ENCODE measurements around the gene MED12L.
"Not testable (repeated sequence)": the region's sequence is repeated elsewhere in the genome, so short reads cannot be mapped to it uniquely, and the experiment has no call there.

MED12L gene

GRCh38 chr3:151075869-151076562 lies 9.4 kb upstream of the MED12L start:
- no peaks in the 10 kb centered on the region for H3K9me2 ChIP-seq (replicated peaks; ENCODE audit: low read depth, low read length)
- no peaks in the 10 kb centered on the region for H4K20me1 ChIP-seq (ENCODE audit: insufficient read depth, low read length, poor library complexity, severe bottlenecking)
- no peaks in the 10 kb centered on the region for H3K79me2 ChIP-seq (ENCODE audit: insufficient read depth, low read length)
- H2AFZ ChIP-seq (ENCODE audit: low read length), result no peak overlapping the region
- peaks cover 5% of the 10 kb centered on the region for H3K4me1 ChIP-seq (ENCODE audit: insufficient read depth, low read length, poor library complexity, severe bottlenecking)
- no peak overlapping the region for H3K4me3 ChIP-seq (ENCODE audit: low read length, poor library complexity, severe bottlenecking)
- no peak overlapping the region for H3K9ac ChIP-seq (ENCODE audit: low read depth, low read length, poor library complexity, severe bottlenecking)
- no peaks in the 10 kb centered on the region for H3K36me3 ChIP-seq (ENCODE audit: insufficient read depth, low read length)
- no peaks in the 10 kb centered on the region for H3K9me3 ChIP-seq (ENCODE audit: insufficient read depth, low read depth, low read length)
- no peaks in the 10 kb centered on the region for H3F3A ChIP-seq (ENCODE audit: low read depth)
- no peaks in the 10 kb centered on the region for H3K27me3 ChIP-seq (ENCODE audit: insufficient read depth, low read length, poor library complexity, severe bottlenecking)
- no peak overlapping the region for H3K4me2 ChIP-seq (ENCODE audit: low read depth, low read length, poor library complexity, severe bottlenecking)
- no peak for TF ChIP-seq CTCF (conservative IDR thresholded peaks at IDR 0.05; ENCODE audit: low read length)
- no peak for TF ChIP-seq EZH2phosphoT487 (IDR thresholded peaks at IDR 0.05; ENCODE audit: borderline replicate concordance)

DNA sequence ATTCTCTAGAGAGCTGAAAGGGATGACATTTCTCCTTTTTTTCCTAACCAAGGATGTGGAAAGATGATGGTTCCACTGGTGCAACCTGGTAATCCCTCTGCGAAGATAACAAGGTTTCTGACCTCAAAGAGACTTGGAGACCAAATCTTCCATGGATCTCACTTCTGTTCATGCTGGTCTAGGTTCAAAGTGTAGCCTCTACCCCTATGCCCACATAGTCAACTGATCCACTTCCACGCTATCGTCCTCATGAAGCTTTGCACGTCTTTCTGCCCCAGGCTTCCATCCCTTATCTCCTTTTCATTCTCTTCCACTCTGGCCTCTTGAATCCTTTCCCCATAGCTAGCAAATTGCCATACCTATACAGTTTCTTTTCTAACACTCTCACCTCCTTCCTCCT lies 8.8 kb upstream of the MED12L start:
- Histone ChIP-seq H3K4me1 (ENCODE audit: insufficient read depth, low read length, poor library complexity, severe bottlenecking) (peaks cover 5% of the 10 kb centered on the region), H3K36me3 (ENCODE audit: insufficient read depth, low read length) (no peaks in the 10 kb centered on the region), H3K9me3 (ENCODE audit: insufficient read depth, low read depth, low read length) (no peaks in the 10 kb centered on the region), H3K79me2 (ENCODE audit: insufficient read depth, low read length) (no peaks in the 10 kb centered on the region), H4K20me1 (ENCODE audit: insufficient read depth, low read length, poor library complexity, severe bottlenecking) (no peaks in the 10 kb centered on the region), H2AFZ (ENCODE audit: low read length) (no peak overlapping the region), H3K9ac (ENCODE audit: low read depth, low read length, poor library complexity, severe bottlenecking) (no peak overlapping the region), H3K9me2 (replicated peaks; ENCODE audit: low read depth, low read length) (no peaks in the 10 kb centered on the region), H3K27me3 (ENCODE audit: insufficient read depth, low read length, poor library complexity, severe bottlenecking) (no peaks in the 10 kb centered on the region), H3K4me3 (ENCODE audit: low read length, poor library complexity, severe bottlenecking) (no peak overlapping the region), H3F3A (ENCODE audit: low read depth) (no peaks in the 10 kb centered on the region), H3K4me2 (ENCODE audit: low read depth, low read length, poor library complexity, severe bottlenecking) (no peak overlapping the region)
- TF ChIP-seq EZH2phosphoT487 (IDR thresholded peaks at IDR 0.05; ENCODE audit: borderline replicate concordance) (no peak), CTCF (conservative IDR thresholded peaks at IDR 0.05; ENCODE audit: low read length) (no peak)

- peaks cover 12% of the 10 kb centered on the region for H3K79me2 ChIP-seq (ENCODE audit: insufficient read depth, low read length)
- H3K9me3 ChIP-seq (ENCODE audit: insufficient read depth, low read depth, low read length); H3K27me3 ChIP-seq (ENCODE audit: insufficient read depth, low read length, poor library complexity, severe bottlenecking); H3K4me1 ChIP-seq (ENCODE audit: insufficient read depth, low read length, poor library complexity, severe bottlenecking); H3F3A ChIP-seq (ENCODE audit: low read depth); H3K9me2 ChIP-seq (replicated peaks; ENCODE audit: low read depth, low read length); H3K4me3 ChIP-seq (ENCODE audit: low read length, poor library complexity, severe bottlenecking); H3K36me3 ChIP-seq (ENCODE audit: insufficient read depth, low read length); H4K20me1 ChIP-seq (ENCODE audit: insufficient read depth, low read length, poor library complexity, severe bottlenecking); H3K4me2 ChIP-seq (ENCODE audit: low read depth, low read length, poor library complexity, severe bottlenecking); H3K9ac ChIP-seq (ENCODE audit: low read depth, low read length, poor library complexity, severe bottlenecking); H2AFZ ChIP-seq (ENCODE audit: low read length): not testable (repeated sequence)
These were observed 4.4 kb upstream of the MED12L start for GRCh38 chr3:151081082-151081481.

Data from Loucy (cell line).